HEK293 (cell line): ENCODE measurements around the gene PCDH10.

Experiments
- CTCF ChIA-PET: fragments of 350-600 bp; formaldehyde crosslinking; extraction: SDS; loops from one replicate; lab custom pipeline; 2021; ENCODE audit warnings: antibody characterized with exemption; lab: Yijun Ruan, JAX
- POLR2A ChIA-PET: fragments of 300-600 bp; formaldehyde crosslinking; extraction: SDS; loops from one replicate; lab custom pipeline; 2020; ENCODE audit warnings: antibody characterized with exemption, inconsistent platforms; lab: Yijun Ruan, JAX
- H3K27ac ChIP-seq: fragments of 200-500 bp; sonication (Bioruptor generic); 2 replicates; pipeline ENCODE4 v1.5.1; 2014; ENCODE audit warnings: low read depth, low read length, control low read depth, inconsistent platforms; ENCODE audit errors: extremely low read depth
- H3K36me3 ChIP-seq, 2 experiments: fragments of 200-500 bp in 1 of 2; sonication (Bioruptor generic) in 1 of 2; 1 replicate in 1 of 2; 2 replicates in 1 of 2; pipeline ENCODE4 v1.5.1; 2014 to 2017; ENCODE audit warnings: inconsistent platforms in 2 of 2, low read length in 2 of 2; ENCODE audit not compliant: control insufficient read depth in 2 of 2, insufficient read depth in 1 of 2
- H3K4me1 ChIP-seq: fragments of 200-500 bp; sonication (Bioruptor generic); 2 replicates; pipeline ENCODE4 v1.5.1; 2014; ENCODE audit warnings: mild to moderate bottlenecking, low read length, inconsistent platforms; ENCODE audit not compliant: control insufficient read depth, insufficient read depth
- H3K4me3 ChIP-seq: 2 replicates; pipeline ENCODE4 v1.5.1; 2011; ENCODE audit warnings: low read depth, mild to moderate bottlenecking, control low read depth, low read length, moderate library complexity
- H3K9me3 ChIP-seq: fragments of 200-500 bp; sonication (Bioruptor generic); 2 replicates; pipeline ENCODE4 v1.5.1; 2014; ENCODE audit warnings: low read depth, low read length, inconsistent platforms; ENCODE audit not compliant: control insufficient read depth, insufficient read depth
- KLF1 ChIP-seq: fragments of 450-650 bp; formaldehyde crosslinking; IDR thresholded peaks from 2 replicates; pipeline ENCODE4 v1.5.1; 2016; ENCODE audit warnings: missing biosample characterization, missing genetic modification characterization
- KLF16 ChIP-seq: fragments of 450-650 bp; formaldehyde crosslinking; IDR thresholded peaks from 2 replicates; pipeline ENCODE4 v1.5.1; 2017; ENCODE audit warnings: missing biosample characterization, missing genetic modification characterization
- MYNN ChIP-seq: fragments of 450-650 bp; formaldehyde crosslinking; IDR thresholded peaks from 2 replicates; pipeline ENCODE4 v1.5.1; 2016; ENCODE audit warnings: missing biosample characterization, missing genetic modification characterization, borderline replicate concordance
- PBX3 ChIP-seq: sonication (generic); formaldehyde crosslinking; IDR thresholded peaks from 2 replicates; pipeline ENCODE4 v1.8.1; 2022; ENCODE audit warnings: mild to moderate bottlenecking, moderate library complexity, missing genetic modification reagents
- PRDM4 ChIP-seq: fragments of 450-650 bp; formaldehyde crosslinking; IDR thresholded peaks from 2 replicates; pipeline ENCODE4 v1.5.1; 2017; ENCODE audit warnings: missing biosample characterization, missing genetic modification characterization
- ZBTB17 ChIP-seq: fragments of 450-650 bp; formaldehyde crosslinking; IDR thresholded peaks from 2 replicates; pipeline ENCODE4 v1.5.1; 2016; ENCODE audit warnings: missing biosample characterization, missing genetic modification characterization
- ZBTB20 ChIP-seq: fragments of 450-650 bp; formaldehyde crosslinking; IDR thresholded peaks from 2 replicates; pipeline ENCODE4 v1.5.1; 2016; ENCODE audit warnings: missing biosample characterization, missing genetic modification characterization
- ZFHX2 ChIP-seq: fragments of 450-650 bp; formaldehyde crosslinking; conservative IDR thresholded peaks from 2 replicates; pipeline ENCODE4 v1.5.1; 2016; ENCODE audit warnings: missing biosample characterization, missing genetic modification characterization
- ZNF221 ChIP-seq: fragments of 450-650 bp; formaldehyde crosslinking; IDR thresholded peaks from 2 replicates; pipeline ENCODE4 v1.5.1; 2017; ENCODE audit warnings: missing biosample characterization, missing genetic modification characterization, borderline replicate concordance
- ZNF23 ChIP-seq: fragments of 450-650 bp; formaldehyde crosslinking; IDR thresholded peaks from 2 replicates; pipeline ENCODE4 v1.5.1; 2016; ENCODE audit warnings: missing biosample characterization, missing genetic modification characterization, borderline replicate concordance
- ZNF335 ChIP-seq: fragments of 450-650 bp; formaldehyde crosslinking; conservative IDR thresholded peaks from 2 replicates; pipeline ENCODE4 v1.5.1; 2016; ENCODE audit warnings: missing biosample characterization, missing genetic modification characterization
- ZNF366 ChIP-seq: fragments of 450-650 bp; formaldehyde crosslinking; conservative IDR thresholded peaks from 2 replicates; pipeline ENCODE4 v1.5.1; 2016; ENCODE audit warnings: missing biosample characterization, missing genetic modification characterization
- ZNF394 ChIP-seq: fragments of 450-650 bp; formaldehyde crosslinking; IDR thresholded peaks from 2 replicates; pipeline ENCODE4 v1.5.1; 2016; ENCODE audit warnings: missing biosample characterization, missing genetic modification characterization, mild to moderate bottlenecking, moderate library complexity, borderline replicate concordance
- ZNF416 ChIP-seq: fragments of 450-650 bp; formaldehyde crosslinking; IDR thresholded peaks from 2 replicates; pipeline ENCODE4 v1.5.1; 2016; ENCODE audit warnings: missing biosample characterization, missing genetic modification characterization
- ZNF423 ChIP-seq: fragments of 450-650 bp; formaldehyde crosslinking; IDR thresholded peaks from 2 replicates; pipeline ENCODE4 v1.5.1; 2016; ENCODE audit warnings: missing biosample characterization, missing genetic modification characterization
- ZNF571 ChIP-seq: fragments of 450-650 bp; formaldehyde crosslinking; IDR thresholded peaks from 2 replicates; pipeline ENCODE4 v1.5.0; 2017; ENCODE audit warnings: missing biosample characterization, missing genetic modification characterization
- ZNF600 ChIP-seq: fragments of 450-650 bp; formaldehyde crosslinking; IDR thresholded peaks from 2 replicates; pipeline ENCODE4 v1.5.1; 2016; ENCODE audit warnings: missing biosample characterization, missing genetic modification characterization
- ZNF623 ChIP-seq: fragments of 450-650 bp; formaldehyde crosslinking; IDR thresholded peaks from 2 replicates; pipeline ENCODE4 v1.5.1; 2016; ENCODE audit warnings: missing biosample characterization, missing genetic modification characterization
- ZNF654 ChIP-seq: fragments of 450-650 bp; formaldehyde crosslinking; IDR thresholded peaks from 2 replicates; pipeline ENCODE4 v1.5.1; 2016; ENCODE audit warnings: low read depth, missing biosample characterization, missing genetic modification characterization
- ZNF658 ChIP-seq: fragments of 450-650 bp; formaldehyde crosslinking; IDR thresholded peaks from 2 replicates; pipeline ENCODE4; 2016; ENCODE audit warnings: missing biosample characterization, missing genetic modification characterization
- ZNF777 ChIP-seq: fragments of 450-650 bp; formaldehyde crosslinking; IDR thresholded peaks from 2 replicates; pipeline ENCODE4 v1.5.1; 2017; ENCODE audit warnings: missing biosample characterization, missing genetic modification characterization, borderline replicate concordance
- TF ChIP-seq, protein P1 (sequence below): fragments of 450-650 bp; IDR thresholded peaks from 2 replicates; pipeline ENCODE4 v1.5.1; 2018; ENCODE audit warnings: missing biosample characterization, mild to moderate bottlenecking, missing genetic modification characterization
- TF ChIP-seq, protein P2 (sequence below): IDR thresholded peaks from 2 replicates; pipeline ENCODE4 v1.6.1; 2011; ENCODE audit warnings: mild to moderate bottlenecking, low read depth, low read length, borderline replicate concordance
- TF ChIP-seq, protein P3 (sequence below): fragments of 450-650 bp; formaldehyde crosslinking; IDR thresholded peaks from 2 replicates; pipeline ENCODE4 v1.5.1; 2016; ENCODE audit warnings: missing biosample characterization, missing genetic modification characterization

The PCDH10 gene

DNA sequence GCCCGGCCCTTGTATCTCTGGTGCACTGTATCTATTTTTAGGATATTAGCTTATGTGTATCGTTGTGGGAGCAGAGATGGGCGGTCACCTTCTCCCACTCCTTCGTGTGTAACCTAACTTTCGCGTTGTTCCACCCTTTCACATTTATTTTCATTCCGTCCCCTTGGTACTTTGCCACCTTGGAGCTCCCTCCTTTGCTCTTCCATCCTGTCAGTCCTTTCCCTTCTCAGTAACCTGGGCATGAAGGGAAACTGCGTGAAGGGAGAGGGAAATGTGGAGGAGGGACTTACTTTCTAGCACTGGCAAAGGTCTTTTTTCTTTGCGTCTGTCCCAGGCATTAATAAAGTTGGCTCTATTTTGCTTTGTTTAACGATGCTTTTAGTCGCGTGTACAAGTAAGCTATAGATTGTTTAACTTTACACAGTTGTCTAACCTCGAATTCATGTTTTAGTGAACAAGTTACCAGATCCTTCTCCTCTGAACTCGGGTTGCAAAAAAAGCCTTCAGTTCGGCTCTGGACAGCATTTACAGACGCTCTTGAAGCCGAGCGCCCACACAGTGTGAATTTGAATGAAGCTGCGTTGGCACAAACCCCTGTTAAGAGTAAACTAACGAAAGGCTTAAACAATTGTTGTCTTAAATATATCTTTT lies 3.9 kb downstream of the PCDH10 start:
- TF ChIP-seq, protein P1, sequence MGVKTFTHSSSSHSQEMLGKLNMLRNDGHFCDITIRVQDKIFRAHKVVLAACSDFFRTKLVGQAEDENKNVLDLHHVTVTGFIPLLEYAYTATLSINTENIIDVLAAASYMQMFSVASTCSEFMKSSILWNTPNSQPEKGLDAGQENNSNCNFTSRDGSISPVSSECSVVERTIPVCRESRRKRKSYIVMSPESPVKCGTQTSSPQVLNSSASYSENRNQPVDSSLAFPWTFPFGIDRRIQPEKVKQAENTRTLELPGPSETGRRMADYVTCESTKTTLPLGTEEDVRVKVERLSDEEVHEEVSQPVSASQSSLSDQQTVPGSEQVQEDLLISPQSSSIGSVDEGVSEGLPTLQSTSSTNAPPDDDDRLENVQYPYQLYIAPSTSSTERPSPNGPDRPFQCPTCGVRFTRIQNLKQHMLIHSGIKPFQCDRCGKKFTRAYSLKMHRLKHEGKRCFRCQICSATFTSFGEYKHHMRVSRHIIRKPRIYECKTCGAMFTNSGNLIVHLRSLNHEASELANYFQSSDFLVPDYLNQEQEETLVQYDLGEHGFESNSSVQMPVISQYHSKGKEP = no peak
- TF ChIP-seq ZNF335 (tag by site-specific recombination) (no peak), ZNF23 (no peak), KLF16 (tag by site-specific recombination) (no peak), ZNF571 (no peak), ZNF221 (tag by site-specific recombination) (no peak), KLF1 (tag by site-specific recombination) (no peak)
- TF ChIP-seq, protein P2, sequence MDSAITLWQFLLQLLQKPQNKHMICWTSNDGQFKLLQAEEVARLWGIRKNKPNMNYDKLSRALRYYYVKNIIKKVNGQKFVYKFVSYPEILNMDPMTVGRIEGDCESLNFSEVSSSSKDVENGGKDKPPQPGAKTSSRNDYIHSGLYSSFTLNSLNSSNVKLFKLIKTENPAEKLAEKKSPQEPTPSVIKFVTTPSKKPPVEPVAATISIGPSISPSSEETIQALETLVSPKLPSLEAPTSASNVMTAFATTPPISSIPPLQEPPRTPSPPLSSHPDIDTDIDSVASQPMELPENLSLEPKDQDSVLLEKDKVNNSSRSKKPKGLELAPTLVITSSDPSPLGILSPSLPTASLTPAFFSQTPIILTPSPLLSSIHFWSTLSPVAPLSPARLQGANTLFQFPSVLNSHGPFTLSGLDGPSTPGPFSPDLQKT = no peak

GRCh38 chr4:133154725-133155124 lies 5.6 kb downstream of the PCDH10 start:
- POLR2A ChIA-PET = no interaction called here
- H3K36me3 ChIP-seq = peaks cover 0 to 7% of the 10 kb centered on the region in 2 experiments; a peak in 1 of 3 replicates
- TF ChIP-seq ZNF777 (tag by site-specific recombination) (no peak), ZNF654 (tag by site-specific recombination) (peak; percentile 56)
- TF ChIP-seq, all 188 proteins: peak for 1
- no peaks in the 10 kb centered on the region; the same call in 1 of the 2 replicates for H3K4me1 ChIP-seq
- CTCF ChIA-PET = interaction anchor here (0.6 to 1.6 kb wide), 10 partner anchors 9 to 517 kb away, joined by 3 to 5 read pairs (median 3); no protein-coding TSS in a partner anchor
- no peak overlapping the region for H3K27ac ChIP-seq
- no peak overlapping the region for H3K4me3 ChIP-seq
- no peaks in the 10 kb centered on the region for H3K9me3 ChIP-seq

More for the DNA sequence above, 3.9 kb downstream of the PCDH10 start:
- Histone ChIP-seq H3K4me3 (peak overlapping the region; percentile 40), H3K27ac (no peak overlapping the region), H3K9me3 (no peaks in the 10 kb centered on the region), H3K4me1 (no peaks in the 10 kb centered on the region; the same call in 1 of the 2 replicates), H3K36me3 (peaks cover 0 to 7% of the 10 kb centered on the region in 2 experiments; a peak in 1 of 3 replicates)
- CTCF ChIA-PET = interaction anchor here (0.7 to 1.0 kb wide), 3 partner anchors 27 to 908 kb away, joined by 3 to 6 read pairs (median 3); no protein-coding TSS in a partner anchor
- POLR2A ChIA-PET = no interaction called here

DNA sequence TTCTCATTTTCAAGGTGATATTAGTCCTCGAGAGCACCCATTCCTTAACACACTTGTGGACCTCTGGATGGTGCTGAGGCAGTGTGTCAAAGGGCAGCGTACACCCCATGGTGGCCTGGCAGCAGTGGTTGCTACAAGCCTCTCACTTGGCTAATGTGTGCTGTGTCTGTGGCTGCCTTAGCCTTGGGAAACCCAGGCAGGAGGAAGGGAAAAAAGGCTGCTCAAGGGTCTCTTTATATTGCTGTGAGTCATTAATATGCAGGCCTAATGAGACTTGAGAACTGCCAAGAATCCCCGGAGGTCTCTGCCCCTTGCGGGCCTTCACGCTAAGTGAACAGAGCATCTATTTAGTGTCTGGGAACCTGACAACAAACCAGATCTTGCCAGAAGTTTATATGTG lies 7.0 kb downstream of the PCDH10 start:
- H3K36me3 ChIP-seq = peaks cover 0 to 7% of the 10 kb centered on the region in 2 experiments; a peak in 1 of 3 replicates
- no peak overlapping the region for H3K27ac ChIP-seq
- no peaks in the 10 kb centered on the region for H3K9me3 ChIP-seq
- H3K4me3 ChIP-seq = no peak overlapping the region
- H3K4me1 ChIP-seq = no peaks in the 10 kb centered on the region; the same call in 1 of the 2 replicates
- ChIA-PET POLR2A (no interaction called here), CTCF (no interaction called here)
- TF ChIP-seq MYNN (tag by site-specific recombination) (no peak), PRDM4 (tag by site-specific recombination) (no peak), ZNF416 (no peak), ZNF394 (tag by site-specific recombination) (no peak), ZNF366 (tag by site-specific recombination) (no peak), ZNF600 (no peak), ZFHX2 (tag by site-specific recombination) (no peak), ZBTB17 (tag by site-specific recombination) (no peak), ZNF423 (tag by site-specific recombination) (no peak), PBX3 (no peak), ZNF623 (tag by site-specific recombination) (no peak), ZNF658 (tag by site-specific recombination) (no peak), ZBTB20 (tag by site-specific recombination) (no peak)
- TF ChIP-seq, protein P3, sequence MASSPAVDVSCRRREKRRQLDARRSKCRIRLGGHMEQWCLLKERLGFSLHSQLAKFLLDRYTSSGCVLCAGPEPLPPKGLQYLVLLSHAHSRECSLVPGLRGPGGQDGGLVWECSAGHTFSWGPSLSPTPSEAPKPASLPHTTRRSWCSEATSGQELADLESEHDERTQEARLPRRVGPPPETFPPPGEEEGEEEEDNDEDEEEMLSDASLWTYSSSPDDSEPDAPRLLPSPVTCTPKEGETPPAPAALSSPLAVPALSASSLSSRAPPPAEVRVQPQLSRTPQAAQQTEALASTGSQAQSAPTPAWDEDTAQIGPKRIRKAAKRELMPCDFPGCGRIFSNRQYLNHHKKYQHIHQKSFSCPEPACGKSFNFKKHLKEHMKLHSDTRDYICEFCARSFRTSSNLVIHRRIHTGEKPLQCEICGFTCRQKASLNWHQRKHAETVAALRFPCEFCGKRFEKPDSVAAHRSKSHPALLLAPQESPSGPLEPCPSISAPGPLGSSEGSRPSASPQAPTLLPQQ (tag by site-specific recombination) = no peak
